ENCODE data around the gene KCNMA1.

KCNMA1 gene

GRCh38 chr10:76928565-76928964, 709.0 kb downstream of the KCNMA1 start:
- H3K4me3 ChIP-seq (ENCODE audit: low read depth, low read length): no peak overlapping the region
- TF ChIP-seq MAX (IDR thresholded peaks at IDR 0.05; ENCODE audit: low read depth, low read length) (no peak), POLR2A (IDR thresholded peaks at IDR 0.05; ENCODE audit: extremely low read depth, insufficient read length) (no peak), CTCF (IDR thresholded peaks at IDR 0.05; ENCODE audit: low read depth, low read length) (no peak), MYC (IDR thresholded peaks at IDR 0.05; ENCODE audit: low read depth, low read length) (no peak)
- no peak for DNase-seq (ENCODE audit: low read depth)

GRCh38 chr10:76925636-76926405, 711.8 kb downstream of the KCNMA1 start:
- TF ChIP-seq MYC (IDR thresholded peaks at IDR 0.05; ENCODE audit: low read depth, low read length): no peak
- TF ChIP-seq POLR2A (IDR thresholded peaks at IDR 0.05; ENCODE audit: extremely low read depth, insufficient read length): no peak
- no peak for TF ChIP-seq MAX (IDR thresholded peaks at IDR 0.05; ENCODE audit: low read depth, low read length)
- no peak for TF ChIP-seq CTCF (IDR thresholded peaks at IDR 0.05; ENCODE audit: low read depth, low read length)
- DNase-seq (ENCODE audit: low read depth): no peak

GRCh38 chr10:76922666-76923065, 714.9 kb downstream of the KCNMA1 start:
- H3K4me3 ChIP-seq (ENCODE audit: low read depth, low read length): no peak overlapping the region
- DNase-seq (ENCODE audit: low read depth): no peak

More at GRCh38 chr10:76925636-76926405, 711.8 kb downstream of the KCNMA1 start:
- no peak overlapping the region for H3K4me3 ChIP-seq (ENCODE audit: low read depth, low read length)

GRCh38 chr10:76921383-76922010, 716.1 kb downstream of the KCNMA1 start:
- DNase-seq (ENCODE audit: low read depth): no peak
- no peak overlapping the region for H3K4me3 ChIP-seq (ENCODE audit: low read depth, low read length)
- TF ChIP-seq CTCF (IDR thresholded peaks at IDR 0.05; ENCODE audit: low read depth, low read length): no peak
- no peak for TF ChIP-seq MAX (IDR thresholded peaks at IDR 0.05; ENCODE audit: low read depth, low read length)
- no peak for TF ChIP-seq MYC (IDR thresholded peaks at IDR 0.05; ENCODE audit: low read depth, low read length)
- TF ChIP-seq POLR2A (IDR thresholded peaks at IDR 0.05; ENCODE audit: extremely low read depth, insufficient read length): no peak

More at GRCh38 chr10:76922666-76923065, 714.9 kb downstream of the KCNMA1 start:
- TF ChIP-seq MYC (IDR thresholded peaks at IDR 0.05; ENCODE audit: low read depth, low read length): no peak
- TF ChIP-seq MAX (IDR thresholded peaks at IDR 0.05; ENCODE audit: low read depth, low read length): no peak
- TF ChIP-seq POLR2A (IDR thresholded peaks at IDR 0.05; ENCODE audit: extremely low read depth, insufficient read length): no peak
- TF ChIP-seq CTCF (IDR thresholded peaks at IDR 0.05; ENCODE audit: low read depth, low read length): no peak

- no peak overlapping the region for H3K4me3 ChIP-seq (ENCODE audit: low read depth, low read length)
- no peak for TF ChIP-seq MYC (IDR thresholded peaks at IDR 0.05; ENCODE audit: low read depth, low read length)
- TF ChIP-seq MAX (IDR thresholded peaks at IDR 0.05; ENCODE audit: low read depth, low read length): no peak
- no peak for TF ChIP-seq CTCF (IDR thresholded peaks at IDR 0.05; ENCODE audit: low read depth, low read length)
- TF ChIP-seq POLR2A (IDR thresholded peaks at IDR 0.05; ENCODE audit: extremely low read depth, insufficient read length): no peak
- DNase-seq (ENCODE audit: low read depth): no peak
Observed at GRCh38 chr10:76920581-76920980, 717.0 kb downstream of the KCNMA1 start.

All from NB4 (cell line).